B cell (primary cell): ENCODE results near the gene RDH14. TPM values are rescaled to one million over a fixed set of nuclear protein-coding genes. Genes with fewer than 3 reads are reported as not detected.

Experiments used
- ATAC-seq: fragments of 200-7000 bp; cut with Tn5 transposase; one replicate; pipeline ENCODE4 v1.10.0; 2021; ENCODE audit warnings: low read depth, mild to moderate bottlenecking, moderate number of reproducible peaks, moderate library complexity
- CTCF ChIA-PET: fragments of 350-600 bp; sonication (Branson Sonifier 250); formaldehyde crosslinking; loops from one replicate; lab custom pipeline; 2021; ENCODE audit warnings: antibody characterized with exemption, inconsistent platforms; lab: Charles Lee
- POLR2A ChIA-PET: fragments of 350-600 bp; sonication (Branson Sonifier 250); formaldehyde crosslinking; loops from one replicate; lab custom pipeline; 2021; ENCODE audit warnings: antibody characterized with exemption; lab: Charles Lee
- DNase-seq: peaks from one replicate; pipeline ENCODE4 v3.0.0; 2013
- H2AFZ ChIP-seq: 2 replicates; pipeline ENCODE4 v1.6.1; 2012; ENCODE audit warnings: mild to moderate bottlenecking, low read depth, low read length; ENCODE audit not compliant: insufficient read depth, poor library complexity, severe bottlenecking
- H3K27ac ChIP-seq, 2 donors: 1 replicate in 1 of 2; 2 replicates in 1 of 2; pipeline ENCODE4 v1.5.1; 2012 to 2013; ENCODE audit warnings: low read length in 2 of 2, mild to moderate bottlenecking in 2 of 2, moderate library complexity in 1 of 2
- H3K27me3 ChIP-seq, 4 experiments: fragments of 200-600 bp in 1 of 4; sonication (generic) in 1 of 4; replicated peaks in 1 of 4; 1 replicate in 2 of 4; 2 replicates in 2 of 4; pipeline versions ENCODE4 v1.6.1 to v1.7.0; 2013 to 2016; ENCODE audit warnings: low read length in 3 of 4, mild to moderate bottlenecking in 2 of 4, mixed read lengths in 1 of 4, moderate library complexity in 1 of 4; ENCODE audit not compliant: insufficient read depth in 4 of 4, control insufficient read depth in 3 of 4; ENCODE audit errors: control extremely low read depth in 1 of 4
- H3K36me3 ChIP-seq, 2 experiments: replicated peaks in 1 of 2; 1 replicate in 1 of 2; 2 replicates in 1 of 2; pipeline versions ENCODE4 v1.6.1 to v1.7.1; 2013; ENCODE audit warnings: low read length in 1 of 2; ENCODE audit not compliant: insufficient read depth in 2 of 2, control insufficient read depth in 1 of 2; ENCODE audit errors: control extremely low read depth in 1 of 2, extremely low read depth in 1 of 2
- H3K4me1 ChIP-seq, 2 donors: fragments of 200-600 bp in 1 of 2; sonication (generic) in 1 of 2; 1 replicate in 1 of 2; 2 replicates in 1 of 2; pipeline versions ENCODE4 v1.5.1 to v1.6.1; 2013 to 2017; ENCODE audit warnings: low read length in 2 of 2; ENCODE audit not compliant: control insufficient read depth in 2 of 2, insufficient read depth in 2 of 2
- H3K4me2 ChIP-seq: replicated peaks from 2 replicates; pipeline ENCODE3; 2012; ENCODE audit warnings: mild to moderate bottlenecking, low read depth, low read length; ENCODE audit not compliant: poor library complexity, severe bottlenecking
- H3K4me3 ChIP-seq, 5 experiments: fragments of 200-600 bp in 1 of 5; sonication (generic) in 1 of 5; 1 replicate in 3 of 5; 2 replicates in 2 of 5; pipeline versions ENCODE4 v1.5.1 to v1.7.0; 2011 to 2016; ENCODE audit warnings: low read length in 4 of 5, mild to moderate bottlenecking in 4 of 5, low read depth in 2 of 5, control low read depth in 1 of 5, moderate library complexity in 1 of 5; ENCODE audit not compliant: insufficient read depth in 1 of 5; ENCODE audit errors: control extremely low read depth in 1 of 5, extremely low read depth in 1 of 5
- H3K79me2 ChIP-seq: fragments of 200-600 bp; sonication (generic); one replicate; pipeline ENCODE4 v1.6.0; 2016; ENCODE audit warnings: low read length; ENCODE audit not compliant: control insufficient read depth, insufficient read depth
- H3K9ac ChIP-seq: fragments of 200-600 bp; sonication (generic); 2 replicates; pipeline ENCODE4 v1.6.1; 2017; ENCODE audit warnings: mild to moderate bottlenecking, low read length, moderate library complexity
- H3K9me3 ChIP-seq, 3 donors: one replicate each; pipeline versions ENCODE4 v1.6.1 to v1.7.1; 2013; ENCODE audit warnings: low read length in 2 of 3; ENCODE audit not compliant: control insufficient read depth in 2 of 3, insufficient read depth in 1 of 3; ENCODE audit errors: control extremely low read depth in 1 of 3
- H4K20me1 ChIP-seq: 2 replicates; pipeline ENCODE4 v1.6.0; 2012; ENCODE audit warnings: mild to moderate bottlenecking, low read length; ENCODE audit not compliant: insufficient read depth, control insufficient read depth, poor library complexity, severe bottlenecking
- H3K27ac Mint-ChIP-seq: one replicate; pipeline ENCODE4 v1.8.0; 2021; ENCODE audit warnings: mixed read lengths
- H3K27me3 Mint-ChIP-seq: one replicate; pipeline ENCODE4 v1.8.0; 2021; ENCODE audit warnings: mixed read lengths
- H3K4me1 Mint-ChIP-seq: one replicate; pipeline ENCODE4 v1.8.0; 2021; ENCODE audit warnings: mixed read lengths
- H3K4me3 Mint-ChIP-seq: one replicate; pipeline ENCODE4 v1.8.0; 2021; ENCODE audit warnings: mixed read lengths
- H3K9me3 Mint-ChIP-seq: one replicate; pipeline ENCODE4 v1.8.0; 2022; ENCODE audit warnings: mixed read lengths; ENCODE audit not compliant: insufficient read depth
- CTCF ChIP-seq: fragments of 200-600 bp; IDR thresholded peaks from one replicate; pipeline ENCODE4 v1.8.0; 2022; ENCODE audit warnings: antibody characterized with exemption, mild to moderate bottlenecking
- EZH2 ChIP-seq: IDR thresholded peaks from 2 replicates; pipeline ENCODE4 v1.6.1; 2012; ENCODE audit warnings: borderline replicate concordance, low read depth, mild to moderate bottlenecking, moderate library complexity, low read length; ENCODE audit not compliant: insufficient read depth, poor library complexity, severe bottlenecking
- WGBS: methylation state at CpG from one replicate; pipeline ENCODE4 v1.1.5; 2013; ENCODE audit warnings: missing lambda C conversion rate; ENCODE audit not compliant: insufficient coverage; 5-methylcytosine and 5-hydroxymethylcytosine counted together
- intact Hi-C: fragments of 100-400 bp; cut with micrococcal nuclease; formaldehyde crosslinking; loops from one replicate; pipeline ENCODE4 v1.10.0; 2022
- polyA plus RNA-seq: library from polyadenylated mRNA; depleted of rRNA; stranded (reverse); fragments of >200 nt; gene quantifications from 2 replicates; pipeline ENCODE4 v1.2.3, GENCODE V29; 2012
- total RNA-seq, 2 donors: library from RNA; stranded (reverse); fragments of 120-200 nt in 1 of 2; gene quantifications; 1 replicate in 1 of 2; 2 replicates in 1 of 2; pipeline versions ENCODE4 v1.2.3 to v1.2.4, GENCODE V29; 2013 to 2022

Gene RDH14
- total and polyA plus RNA-seq, 2 donors (not counting 1 experiment from before 2014, with no cell fraction given) = 9.6 to 18.5 TPM

DNA sequence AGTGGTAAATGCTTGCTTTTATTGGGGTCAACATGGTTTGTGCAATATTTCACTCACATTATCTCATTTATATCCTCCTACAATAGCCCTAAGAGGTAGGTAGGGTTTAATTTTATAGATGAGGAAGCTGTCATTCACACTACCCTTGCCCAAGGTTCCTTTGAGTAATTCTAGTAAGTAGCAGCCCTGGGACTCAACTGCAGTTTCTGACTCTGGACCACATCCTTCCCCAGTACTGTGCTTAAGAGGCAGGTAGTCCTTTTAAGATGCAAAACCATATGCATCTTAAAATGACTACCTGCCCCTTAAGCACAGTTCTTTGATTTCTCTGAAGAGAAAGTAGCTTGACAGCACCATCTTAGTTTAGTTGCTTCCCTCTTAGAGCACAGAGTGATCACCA is 44.7 kb upstream of the RDH14 start:
- Mint-ChIP-seq H3K4me3 (no peak overlapping the region), H3K27me3 (no peaks in the 10 kb centered on the region), H3K4me1 (peaks cover 4% of the 10 kb centered on the region), H3K27ac (no peak overlapping the region), H3K9me3 (no peaks in the 10 kb centered on the region)
- TF ChIP-seq CTCF (no peak), EZH2 (no peak)
- Histone ChIP-seq H3K9me3 (no peaks in the 10 kb centered on the region), H4K20me1 (no peaks in the 10 kb centered on the region), H3K4me3 (no peak overlapping the region), H3K4me2 (no peak overlapping the region), H3K36me3 (no peaks in the 10 kb centered on the region), H3K27me3 (no peaks in the 10 kb centered on the region), H3K79me2 (no peaks in the 10 kb centered on the region), H3K27ac (no peak overlapping the region), H3K9ac (no peak overlapping the region), H3K4me1 (peaks cover 0 to 1% of the 10 kb centered on the region in 2 donors), H2AFZ (no peak overlapping the region)
- intact Hi-C loops = no loop called here
- CTCF ChIA-PET = no interaction called here
- DNase-seq (no peak), ATAC-seq (no peak)
- POLR2A ChIA-PET = no interaction called here

DNA sequence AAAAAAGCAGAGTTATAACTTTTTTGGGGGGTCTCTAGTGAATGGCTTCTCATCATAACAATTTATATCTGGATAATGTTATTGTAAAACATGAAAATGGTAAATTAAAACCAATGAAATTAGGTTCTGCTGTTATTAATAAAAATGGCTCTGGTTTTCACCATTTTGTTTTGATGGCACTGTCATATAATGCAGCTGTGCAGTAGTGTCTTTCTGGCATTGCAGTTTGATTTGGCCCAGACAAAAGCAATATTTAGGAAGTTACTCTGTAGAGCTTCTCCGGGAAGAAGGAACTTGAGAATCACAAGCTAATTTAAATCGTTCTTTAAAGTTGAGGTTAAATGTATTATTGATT is 44.1 kb upstream of the RDH14 start:
- Mint-ChIP-seq H3K27ac (no peak overlapping the region), H3K4me1 (peaks cover 4% of the 10 kb centered on the region), H3K27me3 (no peaks in the 10 kb centered on the region), H3K4me3 (no peak overlapping the region), H3K9me3 (no peaks in the 10 kb centered on the region)
- Histone ChIP-seq H3K9ac (no peak overlapping the region), H3K9me3 (no peaks in the 10 kb centered on the region), H3K27me3 (no peaks in the 10 kb centered on the region), H2AFZ (no peak overlapping the region), H3K4me1 (peaks cover 3 to 5% of the 10 kb centered on the region in 2 donors), H3K27ac (no peak overlapping the region), H3K4me3 (no peak overlapping the region), H4K20me1 (no peaks in the 10 kb centered on the region), H3K36me3 (no peaks in the 10 kb centered on the region), H3K4me2 (no peak overlapping the region), H3K79me2 (no peaks in the 10 kb centered on the region)
- intact Hi-C loops = no loop called here
- ChIA-PET POLR2A (no interaction called here), CTCF (no interaction called here)
- ATAC-seq (no peak), DNase-seq (no peak)
- no peak for TF ChIP-seq CTCF
- TF ChIP-seq EZH2 = no peak
- WGBS = 100% methylated on average over 1 of the region's 2 CpGs
